Esophagus squamous epithelium (tissue), 5 donors: ENCODE results near the gene CARS2. TPM values are rescaled to one million over a fixed set of nuclear protein-coding genes. Genes with fewer than 3 reads are reported as not detected.
"Not testable (repeated sequence)": the region's sequence is repeated elsewhere in the genome, so short reads cannot be mapped to it uniquely, and the experiment has no call there.

Experiments
- DNase-seq: peaks from one replicate; lab custom pipeline; 2025; lab: John Stamatoyannopoulos, UW
- H3K27ac ChIP-seq, 4 donors: fragments of 200-600 bp; sonication (generic); one replicate each; pipeline ENCODE4 v1.5.1; 2016 to 2019; ENCODE audit warnings: mild to moderate bottlenecking in 1 of 4
- H3K27me3 ChIP-seq, 4 donors: fragments of 200-600 bp; sonication (generic); 1 replicate in 3 of 4; 2 replicates in 1 of 4; pipeline versions ENCODE4 v1.5.1 to v1.6.0; 2017 to 2021; ENCODE audit warnings: antibody characterized with exemption in 1 of 4
- H3K36me3 ChIP-seq, 3 donors: fragments of 200-600 bp; sonication (generic); one replicate each; pipeline ENCODE4 v1.5.1; 2016 to 2019
- H3K4me1 ChIP-seq, 3 donors: fragments of 200-600 bp; sonication (generic); one replicate each; pipeline ENCODE4 v1.5.1; 2017 to 2019
- H3K4me3 ChIP-seq, 4 donors: fragments of 200-600 bp; sonication (generic); 1 replicate in 3 of 4; 2 replicates in 1 of 4; pipeline ENCODE4 v1.5.1; 2016 to 2019; ENCODE audit warnings: mild to moderate bottlenecking in 2 of 4, moderate library complexity in 1 of 4
- H3K9me3 ChIP-seq, 3 donors: fragments of 200-600 bp; sonication (generic); one replicate each; pipeline ENCODE4 v1.5.1; 2016 to 2019
- POLR2A ChIP-seq, 4 donors: fragments of 450-650 bp; IDR thresholded peaks; one replicate each; pipeline ENCODE4 v1.6.1; 2017; ENCODE audit warnings: antibody characterized with exemption in 4 of 4, mild to moderate bottlenecking in 4 of 4, moderate library complexity in 3 of 4
- WGBS, 2 donors: methylation state at CpG; one replicate each; pipeline ENCODE4 v1.1.5; 2018; 5-methylcytosine and 5-hydroxymethylcytosine counted together
- intact Hi-C: fragments of 100-400 bp; cut with DNase I; formaldehyde crosslinking; loops from one replicate; pipeline ENCODE4 v1.15.0; 2022
- total RNA-seq, 4 donors: library from RNA; depleted of rRNA; stranded (reverse); fragments of >200 nt; gene quantifications; one replicate each; pipeline ENCODE4 v1.1.0, GENCODE V29; 2016
- TF ChIP-seq, protein P1 (sequence below), 6 experiments: fragments of 450-650 bp in 4 of 6; fragments of 200-600 bp in 2 of 6; sonication (generic) in 2 of 6; IDR thresholded peaks; one replicate each; pipeline ENCODE4 v1.5.1; 2016 to 2019; ENCODE audit warnings: antibody characterized with exemption in 6 of 6, mild to moderate bottlenecking in 4 of 6, moderate library complexity in 4 of 6
- donor health status: DM: yes; HTN: yes; CAD: no.

Gene CARS2
- total RNA-seq, 4 donors from 2014 or later = 24.9 to 54.9 (median 33.5) TPM

DNA sequence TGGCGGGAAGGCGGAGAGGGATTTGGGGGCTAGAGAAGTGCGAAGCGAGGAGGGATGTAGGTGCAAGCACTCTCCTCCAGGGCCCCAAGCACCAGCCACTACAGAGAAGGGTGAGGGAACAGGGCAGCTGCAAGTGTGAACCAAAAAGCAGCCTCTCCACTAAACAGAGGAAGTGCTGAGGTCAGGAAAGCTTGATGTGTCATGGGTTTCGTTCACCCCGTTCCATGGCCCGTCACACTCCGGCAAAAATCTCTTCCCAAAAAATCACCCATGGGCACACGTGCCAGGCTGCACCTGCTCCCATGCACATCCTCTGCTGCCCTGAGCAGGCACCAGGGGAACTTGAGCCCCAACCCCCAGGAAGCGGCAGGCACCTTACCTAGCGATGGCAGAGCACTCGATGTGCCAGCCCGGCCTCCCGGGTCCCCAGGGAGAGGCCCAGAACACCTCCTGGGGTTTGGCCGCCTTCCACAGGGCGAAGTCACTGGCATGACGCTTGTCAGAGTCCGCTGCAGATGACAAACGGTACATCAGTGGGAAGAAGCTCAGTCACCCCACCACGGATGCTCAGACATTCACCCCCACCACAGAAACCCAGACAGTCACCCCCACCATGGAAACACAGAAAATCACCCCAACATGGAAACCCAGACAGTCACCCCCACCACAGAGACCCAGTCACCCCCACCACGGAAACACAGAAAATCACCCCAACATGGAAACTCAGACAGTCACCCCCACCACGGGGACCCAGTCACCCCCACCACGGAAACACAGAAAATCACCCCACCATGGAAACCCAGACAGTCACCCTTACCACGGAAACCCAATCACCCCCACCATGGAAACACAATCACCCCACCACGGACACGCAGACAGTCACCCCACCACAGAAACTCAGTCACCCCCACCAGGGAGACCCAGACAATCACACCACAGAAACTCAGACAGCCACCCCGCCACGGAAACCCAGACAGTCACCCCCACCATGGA is 29.0 kb downstream of the CARS2 start:
- DNase-seq = no peak
- peaks cover 0 to 3% (median 0%) of the 10 kb centered on the region in 3 donors for H3K9me3 ChIP-seq
- peaks cover 0 to 70% (median 11%) of the 10 kb centered on the region in 3 donors for H3K36me3 ChIP-seq
- no peaks in the 10 kb centered on the region for H3K4me1 ChIP-seq
- TF ChIP-seq, protein P1, sequence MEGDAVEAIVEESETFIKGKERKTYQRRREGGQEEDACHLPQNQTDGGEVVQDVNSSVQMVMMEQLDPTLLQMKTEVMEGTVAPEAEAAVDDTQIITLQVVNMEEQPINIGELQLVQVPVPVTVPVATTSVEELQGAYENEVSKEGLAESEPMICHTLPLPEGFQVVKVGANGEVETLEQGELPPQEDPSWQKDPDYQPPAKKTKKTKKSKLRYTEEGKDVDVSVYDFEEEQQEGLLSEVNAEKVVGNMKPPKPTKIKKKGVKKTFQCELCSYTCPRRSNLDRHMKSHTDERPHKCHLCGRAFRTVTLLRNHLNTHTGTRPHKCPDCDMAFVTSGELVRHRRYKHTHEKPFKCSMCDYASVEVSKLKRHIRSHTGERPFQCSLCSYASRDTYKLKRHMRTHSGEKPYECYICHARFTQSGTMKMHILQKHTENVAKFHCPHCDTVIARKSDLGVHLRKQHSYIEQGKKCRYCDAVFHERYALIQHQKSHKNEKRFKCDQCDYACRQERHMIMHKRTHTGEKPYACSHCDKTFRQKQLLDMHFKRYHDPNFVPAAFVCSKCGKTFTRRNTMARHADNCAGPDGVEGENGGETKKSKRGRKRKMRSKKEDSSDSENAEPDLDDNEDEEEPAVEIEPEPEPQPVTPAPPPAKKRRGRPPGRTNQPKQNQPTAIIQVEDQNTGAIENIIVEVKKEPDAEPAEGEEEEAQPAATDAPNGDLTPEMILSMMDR (IDR thresholded peaks at IDR 0.05) = no peak
- no peak for TF ChIP-seq POLR2A (IDR thresholded peaks at IDR 0.05)
- WGBS, 2 donors = 88 to 91% methylated on average over 8 to 11 of the region's 28 CpGs
- H3K4me3 ChIP-seq = no peak overlapping the region
- intact Hi-C loops = no loop called here
- H3K27me3 ChIP-seq = no peaks in the 10 kb centered on the region
- H3K27ac ChIP-seq = peak overlapping the region in 2 of 4 donors; percentile 22 to 51

DNA sequence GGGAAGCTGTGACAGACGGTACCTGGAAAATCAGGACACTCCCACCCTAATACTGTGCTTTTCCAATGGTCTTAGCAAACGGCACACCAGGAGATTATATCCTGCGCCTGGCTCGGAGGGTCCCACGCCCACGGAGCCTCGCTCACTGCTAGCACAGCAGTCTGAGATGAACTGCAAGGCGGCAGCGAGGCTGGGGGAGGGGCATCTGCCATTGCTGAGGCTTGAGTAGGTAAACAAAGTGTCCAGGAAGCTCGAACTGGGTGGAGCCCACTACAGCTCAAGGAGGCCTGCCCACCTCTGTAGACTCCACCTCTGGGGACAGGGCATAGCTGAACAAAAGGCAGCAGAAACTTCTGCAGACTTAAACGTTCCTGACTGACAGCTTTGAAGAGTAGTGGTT is 36.1 kb downstream of the CARS2 start:
- H3K9me3 ChIP-seq, intact Hi-C loops, H3K4me3 ChIP-seq, H3K4me1 ChIP-seq, H3K27me3 ChIP-seq, H3K27ac ChIP-seq, DNase-seq: not testable (repeated sequence)
- peaks cover 4 to 74% (median 17%) of the 10 kb centered on the region in 3 donors for H3K36me3 ChIP-seq
- 90 to 95% methylated on average over 2 to 7 of the region's 11 CpGs for WGBS, 2 donors

DNA sequence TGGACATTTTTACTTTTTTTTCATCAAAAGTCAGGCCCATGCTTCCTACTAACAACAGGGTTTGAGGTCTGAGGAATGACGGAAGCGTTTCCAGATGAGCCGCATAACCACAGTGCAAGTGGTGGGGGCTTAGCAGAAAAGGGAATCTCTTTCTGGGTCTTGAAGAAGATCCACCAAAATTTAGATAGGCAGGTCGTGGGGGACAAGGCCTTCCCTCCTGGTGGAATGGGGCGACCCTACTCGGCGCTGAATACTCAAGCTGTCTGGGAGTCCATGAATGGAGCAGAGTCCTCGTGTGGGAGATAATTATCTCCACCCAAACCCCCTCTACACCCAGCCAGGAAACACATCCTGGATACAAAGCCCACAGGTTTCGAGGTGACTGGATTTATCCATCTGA is 36.9 kb downstream of the CARS2 start:
- Histone ChIP-seq H3K9me3 (no peaks in the 10 kb centered on the region), H3K27ac (no peak overlapping the region), H3K4me3 (no peak overlapping the region), H3K36me3 (peaks cover 4 to 75% (median 17%) of the 10 kb centered on the region in 3 donors), H3K4me1 (no peaks in the 10 kb centered on the region), H3K27me3 (no peaks in the 10 kb centered on the region)
- WGBS, 2 donors = 89 to 91% methylated on average over 5 to 9 of the region's 9 CpGs
- TF ChIP-seq, protein P1 (IDR thresholded peaks at IDR 0.05) = no peak
- no peak for TF ChIP-seq POLR2A (IDR thresholded peaks at IDR 0.05)
- intact Hi-C loops = no loop called here
- no peak for DNase-seq

DNA sequence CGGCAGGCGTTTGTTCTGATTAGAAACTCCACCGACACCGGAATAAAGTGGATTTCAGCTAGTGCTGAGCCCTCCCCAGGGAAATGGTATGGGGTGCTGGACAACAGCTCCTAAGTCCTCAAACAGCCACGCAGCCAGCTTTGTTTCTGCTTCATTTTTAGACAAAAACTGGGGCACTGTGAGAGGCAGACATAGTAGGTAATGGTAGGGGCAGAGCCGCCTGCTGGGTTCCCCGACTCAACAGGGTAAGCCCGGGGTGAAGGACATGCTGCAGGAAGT is 39.7 kb downstream of the CARS2 start:
- Histone ChIP-seq H3K4me1 (no peaks in the 10 kb centered on the region), H3K9me3 (no peaks in the 10 kb centered on the region), H3K27me3 (no peaks in the 10 kb centered on the region), H3K4me3 (no peak overlapping the region), H3K27ac (peak overlapping the region in 1 of 4 donors; percentile 21), H3K36me3 (peaks cover 4 to 99% (median 30%) of the 10 kb centered on the region in 3 donors)
- no peak for TF ChIP-seq POLR2A (IDR thresholded peaks at IDR 0.05)
- TF ChIP-seq, protein P1 (IDR thresholded peaks at IDR 0.05) = no peak
- intact Hi-C loops = no loop called here
- 76 to 82% methylated on average over 5 to 8 of the region's 8 CpGs for WGBS, 2 donors
- no peak for DNase-seq

DNA sequence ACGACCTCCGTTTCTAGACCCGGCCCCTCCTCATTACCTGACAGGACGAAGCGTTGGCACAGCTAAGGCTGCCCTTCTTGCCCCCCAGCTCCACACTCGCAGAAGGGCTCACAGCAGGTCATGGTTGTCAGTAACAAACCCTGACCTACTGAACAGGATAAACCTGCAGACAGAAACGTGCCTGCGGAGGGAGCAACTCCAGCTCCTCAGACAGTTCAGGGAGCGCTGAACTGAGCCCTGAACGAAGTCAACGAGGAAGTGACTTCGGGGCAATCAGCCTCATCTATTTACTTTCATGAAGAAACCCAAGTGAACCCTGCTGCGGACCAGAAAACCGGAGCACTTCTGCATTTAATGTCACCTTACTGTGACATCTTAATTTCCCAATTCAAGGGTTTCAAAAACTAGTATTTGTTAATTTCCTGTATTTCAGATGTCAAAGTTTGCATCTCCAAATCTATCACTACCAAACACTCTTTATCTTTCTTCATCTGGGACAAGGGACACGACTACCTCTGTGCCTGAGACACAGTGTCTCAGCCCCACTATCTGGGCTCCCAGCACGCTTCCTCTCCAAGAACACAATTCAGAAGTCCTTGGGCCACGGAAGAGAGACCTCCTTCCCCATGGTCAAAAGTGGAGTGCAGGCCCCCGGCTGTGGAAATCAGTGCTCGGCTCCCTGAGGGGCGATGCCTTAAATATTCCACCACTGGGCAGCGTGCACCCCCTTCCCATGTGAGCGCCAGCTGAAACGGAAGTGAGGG is 40.2 kb downstream of the CARS2 start:
- H3K27ac ChIP-seq = peak overlapping the region in 1 of 4 donors; percentile 21
- no peaks in the 10 kb centered on the region for H3K27me3 ChIP-seq
- intact Hi-C loops = no loop called here
- WGBS, 2 donors = 84 to 85% methylated on average over 10 to 14 of the region's 23 CpGs
- no peak overlapping the region for H3K4me3 ChIP-seq
- peaks cover 4 to 100% (median 30%) of the 10 kb centered on the region in 3 donors for H3K36me3 ChIP-seq
- DNase-seq = no peak
- H3K4me1 ChIP-seq = no peaks in the 10 kb centered on the region
- no peak for TF ChIP-seq POLR2A (IDR thresholded peaks at IDR 0.05)
- TF ChIP-seq, protein P1 (IDR thresholded peaks at IDR 0.05) = no peak
- H3K9me3 ChIP-seq = no peaks in the 10 kb centered on the region
